Esophagus muscularis mucosa (tissue), 4 donors: ENCODE measurements around the gene NDST1. TPM values are rescaled to one million over a fixed set of nuclear protein-coding genes. Genes with fewer than 3 reads are reported as not detected.

Experiments used
- DNase-seq: peaks from one replicate; pipeline ENCODE4 v3.0.0-alpha.2; 2017; ENCODE audit errors: extremely low spot score
- H3K27ac ChIP-seq, 4 donors: fragments of 200-600 bp; sonication (generic); replicated peaks in 1 of 4; 1 replicate in 3 of 4; 2 replicates in 1 of 4; pipeline ENCODE4 v1.5.1; 2016 to 2019; ENCODE audit warnings: mild to moderate bottlenecking in 1 of 4
- H3K27me3 ChIP-seq, 4 donors: fragments of 200-600 bp; sonication (generic); one replicate each; pipeline versions ENCODE4 v1.5.1 to v1.6.0; 2016 to 2019
- H3K36me3 ChIP-seq, 4 donors: fragments of 200-600 bp; sonication (generic); one replicate each; pipeline ENCODE4 v1.5.1; 2016 to 2019
- H3K4me1 ChIP-seq, 4 donors: fragments of 200-600 bp; sonication (generic); one replicate each; pipeline ENCODE4 v1.5.1; 2016 to 2019
- H3K4me3 ChIP-seq, 4 donors: fragments of 200-600 bp; sonication (generic); 1 replicate in 2 of 4; 2 replicates in 2 of 4; pipeline ENCODE4 v1.5.1; 2016 to 2019; ENCODE audit warnings: mild to moderate bottlenecking in 4 of 4, moderate library complexity in 1 of 4
- H3K9me3 ChIP-seq, 4 donors: fragments of 200-600 bp; sonication (generic); 1 replicate in 3 of 4; 2 replicates in 1 of 4; pipeline ENCODE4 v1.5.1; 2016 to 2019
- CTCF ChIP-seq, 3 experiments: fragments of 200-600 bp in 2 of 3; fragments of 450-650 bp in 1 of 3; sonication (generic) in 2 of 3; IDR thresholded peaks; one replicate each; pipeline ENCODE4 v1.5.1; 2017 to 2019; ENCODE audit warnings: antibody characterized with exemption in 3 of 3, mild to moderate bottlenecking in 2 of 3, moderate library complexity in 1 of 3
- EP300 ChIP-seq: sonication (generic); formaldehyde crosslinking; IDR thresholded peaks from one replicate; pipeline ENCODE4 v1.6.1; 2017; ENCODE audit warnings: antibody characterized with exemption
- POLR2A ChIP-seq: fragments of 450-650 bp; IDR thresholded peaks from one replicate; pipeline ENCODE4 v1.6.1; 2017; ENCODE audit warnings: antibody characterized with exemption, moderate library complexity, mild to moderate bottlenecking, low read depth
- POLR2AphosphoS5 ChIP-seq, 2 donors: sonication (generic); formaldehyde crosslinking; IDR thresholded peaks; one replicate each; pipeline ENCODE4 v1.6.1; 2017; ENCODE audit warnings: antibody characterized with exemption in 2 of 2
- WGBS: methylation state at CpG from one replicate; pipeline ENCODE4 v1.1.5; 2018; 5-methylcytosine and 5-hydroxymethylcytosine counted together
- intact Hi-C: fragments of 100-400 bp; cut with DNase I; formaldehyde crosslinking; loops from one replicate; pipeline ENCODE4 v1.15.1; 2023
- total RNA-seq, 4 donors: library from RNA; depleted of rRNA; stranded (reverse); fragments of >200 nt; gene quantifications; one replicate each; pipeline versions ENCODE4 v1.1.0 to v1.2.1, GENCODE V29; 2016

NDST1 gene
- total RNA-seq, 4 donors from 2014 or later: 48.2 to 113 (median 74.5) TPM

- Histone ChIP-seq H3K27ac (peak overlapping the region in 2 of 4 donors; percentile 0 to 28), H3K4me3 (no peak overlapping the region), H3K9me3 (no peaks in the 10 kb centered on the region), H3K4me1 (peaks cover 35 to 62% (median 47%) of the 10 kb centered on the region in 4 donors), H3K36me3 (no peaks in the 10 kb centered on the region), H3K27me3 (no peaks in the 10 kb centered on the region)
- no peak for TF ChIP-seq CTCF (IDR thresholded peaks at IDR 0.05)
- no peak for TF ChIP-seq EP300
- TF ChIP-seq POLR2AphosphoS5 (IDR thresholded peaks at IDR 0.05): no peak
- TF ChIP-seq POLR2A: no peak
- intact Hi-C loops: no loop called here
- no peak for DNase-seq
- 68% methylated on average over 4 of the region's 4 CpGs for WGBS
These were observed 85.7 kb downstream of the NDST1 start for GRCh38 chr5:150593593-150593992.

- Histone ChIP-seq H3K4me3 (no peak overlapping the region), H3K27ac (peak overlapping the region in 2 of 4 donors; percentile 0 to 34), H3K9me3 (no peaks in the 10 kb centered on the region), H3K27me3 (no peaks in the 10 kb centered on the region), H3K4me1 (peaks cover 39 to 66% (median 47%) of the 10 kb centered on the region in 4 donors), H3K36me3 (no peaks in the 10 kb centered on the region)
- DNase-seq: no peak
- TF ChIP-seq CTCF (IDR thresholded peaks at IDR 0.05): no peak
- TF ChIP-seq POLR2AphosphoS5 (IDR thresholded peaks at IDR 0.05): no peak
- TF ChIP-seq POLR2A: no peak
- no peak for TF ChIP-seq EP300
- intact Hi-C loops: no loop called here
- 88% methylated on average over 5 of the region's 7 CpGs for WGBS
These were observed 86.1 kb downstream of the NDST1 start for GRCh38 chr5:150593996-150594395.

- H3K9me3 ChIP-seq: no peaks in the 10 kb centered on the region
- H3K4me3 ChIP-seq: no peak overlapping the region
- TF ChIP-seq CTCF (IDR thresholded peaks at IDR 0.05) (no peak), POLR2A (no peak), EP300 (no peak), POLR2AphosphoS5 (IDR thresholded peaks at IDR 0.05) (no peak)
- H3K36me3 ChIP-seq: no peaks in the 10 kb centered on the region
- 63% methylated on average over 12 of the region's 12 CpGs for WGBS
- peak overlapping the region in 2 of 4 donors; percentile 11 to 41 for H3K27ac ChIP-seq
- DNase-seq: no peak
- peaks cover 41 to 70% (median 48%) of the 10 kb centered on the region in 4 donors for H3K4me1 ChIP-seq
- H3K27me3 ChIP-seq: no peaks in the 10 kb centered on the region
- intact Hi-C loops: no loop called here
These were observed 87.6 kb downstream of the NDST1 start for GRCh38 chr5:150595466-150596031.

- H3K4me3 ChIP-seq: no peak overlapping the region
- H3K27ac ChIP-seq: peak overlapping the region in 1 of 4 donors; percentile 41
- intact Hi-C loops: no loop called here
- WGBS: 79% methylated on average over 9 of the region's 9 CpGs
- TF ChIP-seq EP300: no peak
- TF ChIP-seq POLR2AphosphoS5 (IDR thresholded peaks at IDR 0.05): no peak
- TF ChIP-seq POLR2A: no peak
- TF ChIP-seq CTCF (IDR thresholded peaks at IDR 0.05): no peak
- no peak for DNase-seq
- H3K4me1 ChIP-seq: peaks cover 41 to 67% (median 48%) of the 10 kb centered on the region in 4 donors
- no peaks in the 10 kb centered on the region for H3K36me3 ChIP-seq
- H3K9me3 ChIP-seq: no peaks in the 10 kb centered on the region
- H3K27me3 ChIP-seq: no peaks in the 10 kb centered on the region
These were observed 88.4 kb downstream of the NDST1 start for GRCh38 chr5:150596313-150596712.

GRCh38 chr5:150596826-150597225 is 88.9 kb downstream of the NDST1 start:
- H3K27ac ChIP-seq: peak overlapping the region in 1 of 4 donors; percentile 41
- TF ChIP-seq CTCF (IDR thresholded peaks at IDR 0.05) (no peak), EP300 (no peak), POLR2AphosphoS5 (IDR thresholded peaks at IDR 0.05) (no peak), POLR2A (no peak)
- no peaks in the 10 kb centered on the region for H3K36me3 ChIP-seq
- peaks cover 41 to 64% (median 46%) of the 10 kb centered on the region in 4 donors for H3K4me1 ChIP-seq
- no peak overlapping the region for H3K4me3 ChIP-seq
- no peak for DNase-seq
- no peaks in the 10 kb centered on the region for H3K27me3 ChIP-seq
- intact Hi-C loops: no loop called here
- no peaks in the 10 kb centered on the region for H3K9me3 ChIP-seq
- WGBS: 86% methylated on average over 3 of the region's 3 CpGs
